Kidney (tissue), 14 donors: ENCODE data around the gene NHS. TPM values are rescaled to one million over a fixed set of nuclear protein-coding genes. Genes with fewer than 3 reads are reported as not detected.

Experiments
- DNase-seq, 5 donors: peaks; one replicate each; pipeline ENCODE4 v3.0.0-alpha.2; 2013 to 2020
- FAIRE-seq: peaks from 2 replicates; lab custom pipeline; 2012; peaks lifted over from hg19 to GRCh38; lab: Jason Lieb, UNC
- H3K27ac ChIP-seq, 2 donors: one replicate each; pipeline ENCODE4 v1.7.0; 2013; ENCODE audit warnings: low read depth in 2 of 2, low read length in 2 of 2, inconsistent platforms in 1 of 2
- H3K27me3 ChIP-seq: one replicate; pipeline ENCODE4 v1.7.1; 2013; ENCODE audit warnings: low read length, inconsistent platforms; ENCODE audit not compliant: control insufficient read depth, insufficient read depth
- H3K36me3 ChIP-seq, 3 donors: one replicate each; pipeline versions ENCODE4 v1.7.0 to v1.7.1; 2013; ENCODE audit warnings: low read length in 3 of 3, control low read depth in 1 of 3, inconsistent platforms in 1 of 3; ENCODE audit not compliant: insufficient read depth in 3 of 3, control insufficient read depth in 2 of 3
- H3K4me1 ChIP-seq, 3 donors: one replicate each; pipeline versions ENCODE4 v1.7.0 to v1.7.1; 2013; ENCODE audit warnings: low read length in 3 of 3, inconsistent platforms in 1 of 3, low read depth in 1 of 3; ENCODE audit not compliant: control insufficient read depth in 2 of 3, insufficient read depth in 2 of 3
- H3K4me3 ChIP-seq, 3 donors: one replicate each; pipeline versions ENCODE4 v1.7.0 to v1.8.1; 2013; ENCODE audit warnings: low read length in 3 of 3, control low read depth in 1 of 3, inconsistent platforms in 1 of 3
- H3K9ac ChIP-seq, 3 donors: one replicate each; pipeline versions ENCODE4 v1.7.0 to v1.7.1; 2013; ENCODE audit warnings: low read length in 3 of 3, control low read depth in 1 of 3, inconsistent platforms in 1 of 3
- H3K9me3 ChIP-seq, 3 donors: one replicate each; pipeline versions ENCODE4 v1.7.0 to v1.7.1; 2013; ENCODE audit warnings: low read length in 3 of 3, control low read depth in 1 of 3, inconsistent platforms in 1 of 3; ENCODE audit not compliant: control insufficient read depth in 2 of 3, insufficient read depth in 1 of 3
- intact Hi-C: fragments of 100-400 bp; cut with DNase I; formaldehyde crosslinking; loops from one replicate; pipeline ENCODE4 v1.11.1; 2022
- polyA plus RNA-seq: library from polyadenylated mRNA; stranded (reverse); fragments of 350-450 nt; fragmentation: Illumina TruSeq; extraction: RNeasy Lipid Tissue Mini Kit (QIAGEN cat#74804); gene quantifications from one replicate; pipeline ENCODE4 v1.2.3, GENCODE V29; 2014; ENCODE audit warnings: low read depth, low replicate concordance; ENCODE audit not compliant: insufficient read depth
- total RNA-seq: library from RNA; stranded (reverse); fragmentation: NEBNext Ultra II Directional; extraction: Animal tissue kit (Norgen Biotek cat#: 25700); gene quantifications from one replicate; pipeline ENCODE4 v1.2.1, GENCODE V29; 2021
- TF ChIP-seq, protein P1 (sequence below): IDR thresholded peaks from 3 replicates; pipeline ENCODE4 v1.5.1; 2012; ENCODE audit warnings: mild to moderate bottlenecking, moderate library complexity, borderline replicate concordance; ENCODE audit not compliant: insufficient read depth; ENCODE audit errors: extremely low read depth
- donor health status: control.
- donor health status: control.
- donor health status: control.
- donor health status: control.
- donor health status: control.
- donor health status: DM: yes; HTN: yes; CAD: no.
- donor health status: Normal renal cell carcinoma (clear cell type).

Gene NHS
- total and polyA plus RNA-seq, 2 donors from 2014 or later = 3.1 to 28.9 TPM

DNA sequence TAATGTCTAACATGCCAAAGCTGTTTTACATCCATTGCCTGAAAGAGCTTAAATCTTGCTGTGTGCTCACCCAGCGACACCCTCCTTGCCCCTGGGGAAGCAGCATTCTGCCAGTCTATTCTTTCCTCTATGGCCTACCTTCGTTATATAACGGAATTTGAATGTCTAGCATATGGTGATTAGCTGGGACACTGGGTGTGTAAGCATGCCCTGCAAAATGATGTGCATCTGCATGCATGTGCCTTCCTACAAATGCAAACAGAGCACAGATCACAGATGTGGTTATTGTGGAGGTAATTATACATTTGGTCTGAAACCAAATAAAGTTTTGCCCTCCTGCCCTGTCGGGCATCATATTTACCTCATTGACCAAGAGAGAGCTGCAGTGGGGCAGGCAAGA, 90.8 kb downstream of the NHS start:
- H3K27me3 ChIP-seq = peaks cover 11% of the 10 kb centered on the region
- H3K9ac ChIP-seq = no peak overlapping the region
- no peak overlapping the region for H3K27ac ChIP-seq
- no peaks in the 10 kb centered on the region for H3K9me3 ChIP-seq
- TF ChIP-seq, protein P1, sequence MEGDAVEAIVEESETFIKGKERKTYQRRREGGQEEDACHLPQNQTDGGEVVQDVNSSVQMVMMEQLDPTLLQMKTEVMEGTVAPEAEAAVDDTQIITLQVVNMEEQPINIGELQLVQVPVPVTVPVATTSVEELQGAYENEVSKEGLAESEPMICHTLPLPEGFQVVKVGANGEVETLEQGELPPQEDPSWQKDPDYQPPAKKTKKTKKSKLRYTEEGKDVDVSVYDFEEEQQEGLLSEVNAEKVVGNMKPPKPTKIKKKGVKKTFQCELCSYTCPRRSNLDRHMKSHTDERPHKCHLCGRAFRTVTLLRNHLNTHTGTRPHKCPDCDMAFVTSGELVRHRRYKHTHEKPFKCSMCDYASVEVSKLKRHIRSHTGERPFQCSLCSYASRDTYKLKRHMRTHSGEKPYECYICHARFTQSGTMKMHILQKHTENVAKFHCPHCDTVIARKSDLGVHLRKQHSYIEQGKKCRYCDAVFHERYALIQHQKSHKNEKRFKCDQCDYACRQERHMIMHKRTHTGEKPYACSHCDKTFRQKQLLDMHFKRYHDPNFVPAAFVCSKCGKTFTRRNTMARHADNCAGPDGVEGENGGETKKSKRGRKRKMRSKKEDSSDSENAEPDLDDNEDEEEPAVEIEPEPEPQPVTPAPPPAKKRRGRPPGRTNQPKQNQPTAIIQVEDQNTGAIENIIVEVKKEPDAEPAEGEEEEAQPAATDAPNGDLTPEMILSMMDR = no peak
- intact Hi-C loops = no loop called here
- no peak for FAIRE-seq
- H3K36me3 ChIP-seq = no peaks in the 10 kb centered on the region
- no peak overlapping the region for H3K4me3 ChIP-seq
- no peaks in the 10 kb centered on the region for H3K4me1 ChIP-seq
- DNase-seq = no peak

DNA sequence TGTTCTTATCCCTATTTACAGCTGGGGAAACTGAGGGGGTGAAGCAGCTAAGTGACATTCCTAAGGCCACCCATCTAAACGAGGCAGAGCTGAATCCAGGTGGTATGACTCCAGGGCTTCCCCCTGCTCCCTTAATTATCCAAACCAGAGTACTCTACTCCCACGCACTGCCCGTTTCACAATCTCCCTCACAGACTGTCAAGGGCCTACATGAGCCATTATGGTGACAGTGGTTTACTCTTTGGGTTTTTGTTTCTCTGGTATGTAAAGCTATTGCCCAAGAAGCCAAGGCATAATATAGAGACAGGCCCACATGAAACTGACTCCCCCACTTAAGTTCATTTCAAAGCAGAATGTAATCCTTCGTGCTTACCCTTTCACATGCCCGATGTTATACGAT, 95.1 kb downstream of the NHS start:
- intact Hi-C loops = no loop called here
- no peak overlapping the region for H3K4me3 ChIP-seq
- DNase-seq (peak in 4 of 5 donors; percentile 25 to 47 (median 40)), FAIRE-seq (no peak)
- TF ChIP-seq, protein P1 = no peak
- H3K27ac ChIP-seq = no peak overlapping the region
- peaks cover 5% of the 10 kb centered on the region for H3K27me3 ChIP-seq
- no peak overlapping the region for H3K9ac ChIP-seq
- H3K4me1 ChIP-seq = no peaks in the 10 kb centered on the region
- H3K9me3 ChIP-seq = no peaks in the 10 kb centered on the region
- no peaks in the 10 kb centered on the region for H3K36me3 ChIP-seq

DNA sequence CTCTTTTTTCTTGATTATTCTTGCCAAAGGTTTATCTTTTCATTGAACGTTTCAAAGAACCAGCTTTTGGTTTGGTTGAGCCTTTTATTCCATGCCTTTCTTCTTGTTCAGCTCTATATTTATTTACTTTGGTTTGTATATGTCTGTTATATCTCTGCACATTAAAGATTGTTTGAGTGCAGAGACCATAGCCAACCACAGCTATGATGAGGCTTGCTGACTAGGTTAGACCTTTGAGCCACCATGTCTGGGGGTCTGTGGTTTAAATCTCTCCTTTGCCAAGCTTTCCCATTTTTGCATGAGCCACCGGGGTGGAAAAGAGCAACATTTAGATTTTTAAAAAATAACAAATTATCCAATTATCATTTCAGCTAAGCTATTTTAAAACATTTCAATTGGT, 96.1 kb downstream of the NHS start:
- H3K27me3 ChIP-seq = peaks cover 5% of the 10 kb centered on the region
- no peak overlapping the region for H3K27ac ChIP-seq
- intact Hi-C loops = no loop called here
- no peaks in the 10 kb centered on the region for H3K36me3 ChIP-seq
- no peak for DNase-seq
- H3K9me3 ChIP-seq = no peaks in the 10 kb centered on the region
- TF ChIP-seq, protein P1 = no peak
- no peaks in the 10 kb centered on the region for H3K4me1 ChIP-seq
- FAIRE-seq = no peak
- H3K4me3 ChIP-seq = no peak overlapping the region
- no peak overlapping the region for H3K9ac ChIP-seq

GRCh38 chrX:17471861-17472260, 96.9 kb downstream of the NHS start:
- TF ChIP-seq, protein P1 = no peak
- Histone ChIP-seq H3K27ac (no peak overlapping the region), H3K9me3 (no peaks in the 10 kb centered on the region), H3K4me3 (no peak overlapping the region), H3K9ac (no peak overlapping the region), H3K36me3 (no peaks in the 10 kb centered on the region), H3K27me3 (peaks cover 5% of the 10 kb centered on the region), H3K4me1 (no peaks in the 10 kb centered on the region)
- peak in 3 of 5 donors; percentile 12 to 71 (median 60) for DNase-seq
- intact Hi-C loops = no loop called here
- no peak for FAIRE-seq
